Measurements from ENCODE around the gene LIME1. TPM values are rescaled to one million over a fixed set of nuclear protein-coding genes. Genes with fewer than 3 reads are reported as not detected.

Gene LIME1
- total RNA-seq, 4 donors from 2014 or later = 11.4 to 51.9 (median 17.6) TPM

DNA sequence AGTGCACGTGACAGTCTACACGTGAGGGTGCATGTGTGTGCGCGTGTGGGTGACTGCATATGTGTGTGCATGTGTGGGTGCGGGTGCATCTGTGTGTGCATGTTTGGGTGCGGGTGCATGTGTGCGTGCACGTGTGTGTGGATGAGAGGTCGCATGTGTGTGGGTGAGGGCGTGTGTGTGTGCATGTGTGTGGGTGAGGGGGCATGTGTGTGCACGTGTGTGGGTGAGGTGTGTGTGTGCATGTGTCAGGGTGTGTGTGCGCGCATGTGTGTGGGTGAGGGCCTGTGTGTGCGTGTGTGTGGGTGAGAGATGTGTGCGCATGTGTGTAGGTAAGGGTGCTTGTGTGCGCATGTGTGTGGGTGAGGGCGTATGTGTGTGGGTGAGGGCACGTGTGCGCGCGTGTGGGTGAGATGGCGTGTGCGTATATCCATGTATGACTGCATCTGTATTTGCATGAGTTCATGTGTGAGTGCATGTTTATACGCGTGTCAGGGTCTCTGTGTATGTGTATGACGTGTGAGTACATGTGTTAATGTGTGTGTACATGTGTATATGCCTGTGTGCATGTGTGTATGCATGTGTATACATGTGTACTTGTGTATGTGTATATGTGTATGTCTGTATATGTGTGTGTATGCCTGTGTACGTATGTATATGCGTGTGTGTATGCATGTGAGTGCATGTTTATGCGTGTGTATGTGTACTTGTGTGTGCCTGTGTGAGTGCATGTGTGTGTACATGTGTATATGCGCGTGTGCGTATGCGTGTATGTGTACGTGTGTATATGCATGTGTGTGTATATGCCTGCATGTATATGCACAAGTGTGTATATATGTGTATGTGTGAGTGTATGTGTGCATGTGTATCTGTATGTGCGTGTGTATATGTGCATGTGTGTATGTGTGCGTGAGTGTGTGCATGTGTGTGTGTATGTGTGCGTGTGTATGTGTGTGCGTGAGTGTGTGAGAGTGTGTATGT is 4.1 kb upstream of the LIME1 start:
- WGBS, 2 donors = 86 to 87% methylated on average over 37 to 38 of the region's 38 CpGs
- TF ChIP-seq POLR2A (IDR thresholded peaks at IDR 0.05) (no peak), EP300 (IDR thresholded peaks at IDR 0.05) (no peak)
- TF ChIP-seq, protein P1, sequence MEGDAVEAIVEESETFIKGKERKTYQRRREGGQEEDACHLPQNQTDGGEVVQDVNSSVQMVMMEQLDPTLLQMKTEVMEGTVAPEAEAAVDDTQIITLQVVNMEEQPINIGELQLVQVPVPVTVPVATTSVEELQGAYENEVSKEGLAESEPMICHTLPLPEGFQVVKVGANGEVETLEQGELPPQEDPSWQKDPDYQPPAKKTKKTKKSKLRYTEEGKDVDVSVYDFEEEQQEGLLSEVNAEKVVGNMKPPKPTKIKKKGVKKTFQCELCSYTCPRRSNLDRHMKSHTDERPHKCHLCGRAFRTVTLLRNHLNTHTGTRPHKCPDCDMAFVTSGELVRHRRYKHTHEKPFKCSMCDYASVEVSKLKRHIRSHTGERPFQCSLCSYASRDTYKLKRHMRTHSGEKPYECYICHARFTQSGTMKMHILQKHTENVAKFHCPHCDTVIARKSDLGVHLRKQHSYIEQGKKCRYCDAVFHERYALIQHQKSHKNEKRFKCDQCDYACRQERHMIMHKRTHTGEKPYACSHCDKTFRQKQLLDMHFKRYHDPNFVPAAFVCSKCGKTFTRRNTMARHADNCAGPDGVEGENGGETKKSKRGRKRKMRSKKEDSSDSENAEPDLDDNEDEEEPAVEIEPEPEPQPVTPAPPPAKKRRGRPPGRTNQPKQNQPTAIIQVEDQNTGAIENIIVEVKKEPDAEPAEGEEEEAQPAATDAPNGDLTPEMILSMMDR (IDR thresholded peaks at IDR 0.05) = no peak
- Histone ChIP-seq H3K9me3 (no peaks in the 10 kb centered on the region), H3K36me3 (peaks cover 0 to 58% (median 0%) of the 10 kb centered on the region in 3 donors), H3K27me3 (no peaks in the 10 kb centered on the region), H3K4me3 (no peak overlapping the region), H3K27ac (no peak overlapping the region), H3K4me1 (peaks cover 0 to 14% (median 5%) of the 10 kb centered on the region in 4 donors)
- DNase-seq (ENCODE audit: low spot score in 2 of 2) = no peak

DNA sequence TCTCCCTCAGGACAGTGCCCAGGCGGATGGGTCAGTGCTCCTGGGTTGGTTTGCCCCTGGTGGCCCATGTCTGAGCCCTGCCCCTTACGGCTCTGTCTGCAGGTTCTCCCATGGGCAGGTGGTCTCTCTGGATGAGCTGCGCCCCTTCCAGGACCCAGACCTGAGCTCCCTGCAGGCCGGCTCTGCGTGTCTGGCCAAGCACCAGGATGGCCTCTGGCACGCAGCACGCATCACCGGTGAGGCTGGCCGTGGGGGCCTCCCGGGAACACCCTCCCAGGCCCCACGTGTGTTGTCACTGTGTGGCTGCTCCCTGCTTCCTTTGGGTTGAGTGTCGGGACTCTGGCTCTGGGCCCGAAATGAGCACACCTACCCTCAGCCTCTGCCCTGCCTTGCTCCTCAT is 3.3 kb upstream of the LIME1 start:
- peaks cover 0 to 21% (median 10%) of the 10 kb centered on the region in 4 donors for H3K4me1 ChIP-seq
- no peak for TF ChIP-seq EP300 (IDR thresholded peaks at IDR 0.05)
- TF ChIP-seq, protein P1 (IDR thresholded peaks at IDR 0.05) = no peak
- TF ChIP-seq POLR2A (IDR thresholded peaks at IDR 0.05) = no peak
- DNase-seq (ENCODE audit: low spot score in 2 of 2) = no peak
- no peak overlapping the region for H3K27ac ChIP-seq
- no peaks in the 10 kb centered on the region for H3K9me3 ChIP-seq
- no peaks in the 10 kb centered on the region for H3K27me3 ChIP-seq
- 96% methylated on average over 4 to 13 of the region's 13 CpGs for WGBS, 2 donors
- no peak overlapping the region for H3K4me3 ChIP-seq
- H3K36me3 ChIP-seq = peaks cover 0 to 58% (median 0%) of the 10 kb centered on the region in 3 donors

DNA sequence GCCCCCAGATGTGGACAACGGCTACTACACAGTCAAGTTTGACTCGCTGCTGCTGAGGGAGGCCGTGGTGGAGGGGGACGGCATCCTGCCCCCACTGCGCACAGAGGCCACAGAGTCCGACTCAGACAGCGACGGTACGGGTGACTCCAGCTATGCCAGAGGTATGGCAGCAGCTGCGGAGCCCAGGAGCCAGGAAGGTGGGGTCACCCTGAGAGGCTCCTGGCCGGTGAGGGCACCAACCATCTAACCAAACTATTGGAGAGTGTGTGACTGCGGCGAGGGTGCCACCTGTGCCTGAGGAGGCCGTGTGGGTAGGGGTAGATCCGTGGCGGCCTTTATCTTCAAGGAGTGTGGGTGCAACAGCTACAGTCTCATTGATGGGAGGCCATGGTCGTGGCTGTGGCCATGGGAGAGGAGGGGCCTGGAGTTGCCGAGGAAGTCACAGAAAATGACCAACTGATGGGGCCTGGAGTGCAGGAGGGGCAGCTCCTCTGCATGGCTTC is 2.8 kb upstream of the LIME1 start:
- 92 to 97% methylated on average over 17 of the region's 18 CpGs for WGBS, 2 donors
- H3K9me3 ChIP-seq = no peaks in the 10 kb centered on the region
- no peak overlapping the region for H3K27ac ChIP-seq
- H3K4me3 ChIP-seq = no peak overlapping the region
- peaks cover 0 to 53% (median 0%) of the 10 kb centered on the region in 3 donors for H3K36me3 ChIP-seq
- no peaks in the 10 kb centered on the region for H3K27me3 ChIP-seq
- peaks cover 0 to 26% (median 16%) of the 10 kb centered on the region in 4 donors for H3K4me1 ChIP-seq
- TF ChIP-seq, protein P1 (IDR thresholded peaks at IDR 0.05) = no peak
- TF ChIP-seq POLR2A (IDR thresholded peaks at IDR 0.05) (no peak), EP300 (IDR thresholded peaks at IDR 0.05) (no peak)
- DNase-seq (ENCODE audit: low spot score in 2 of 2) = no peak

DNA sequence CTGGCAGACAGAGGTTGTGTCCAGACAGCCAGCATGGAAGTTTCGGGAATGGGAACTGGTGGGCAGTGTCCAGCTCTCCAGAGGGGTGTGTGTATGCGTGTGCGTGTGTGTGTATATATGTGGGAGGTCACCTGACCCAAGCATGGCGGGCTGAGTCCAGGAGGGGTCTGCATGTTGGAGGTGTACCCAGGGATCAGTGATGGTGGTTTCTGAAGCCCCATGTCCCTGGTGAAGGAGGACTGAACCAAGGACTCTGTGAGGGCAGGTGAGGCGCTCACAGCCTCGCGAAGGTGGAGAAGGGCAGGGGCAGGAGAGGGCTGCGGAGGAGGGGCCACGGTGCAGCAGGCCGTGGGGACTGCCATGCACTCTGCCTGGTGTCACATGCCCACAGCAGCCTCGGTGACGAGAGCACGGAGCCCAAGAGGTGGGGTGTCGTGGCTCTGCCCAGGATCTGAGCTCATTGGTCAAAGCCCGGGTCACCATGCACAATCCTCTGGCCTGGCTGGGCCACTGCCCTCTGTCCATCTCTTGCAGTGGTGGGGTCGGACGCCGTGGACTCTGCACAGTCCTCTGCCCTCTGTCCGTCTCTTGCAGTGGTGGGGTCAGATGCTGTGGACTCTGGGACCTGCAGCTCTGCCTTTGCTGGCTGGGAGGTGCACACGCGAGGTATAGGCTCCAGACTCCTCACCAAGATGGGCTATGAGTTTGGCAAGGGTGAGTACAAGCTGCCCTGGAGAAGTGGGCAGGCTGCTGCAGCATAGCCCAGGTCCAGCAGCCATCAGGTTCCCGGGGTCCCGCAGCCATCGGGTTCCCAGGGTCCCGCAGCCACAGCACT is 2.1 kb upstream of the LIME1 start:
- no peak overlapping the region for H3K4me3 ChIP-seq
- TF ChIP-seq EP300 (IDR thresholded peaks at IDR 0.05) (no peak), POLR2A (IDR thresholded peaks at IDR 0.05) (no peak)
- TF ChIP-seq, protein P1 (IDR thresholded peaks at IDR 0.05) = no peak
- H3K27me3 ChIP-seq = no peaks in the 10 kb centered on the region
- H3K4me1 ChIP-seq = peaks cover 0 to 32% (median 21%) of the 10 kb centered on the region in 4 donors
- H3K27ac ChIP-seq = no peak overlapping the region
- H3K36me3 ChIP-seq = peaks cover 0 to 53% (median 0%) of the 10 kb centered on the region in 3 donors
- H3K9me3 ChIP-seq = no peaks in the 10 kb centered on the region
- 91 to 96% methylated on average over 20 of the region's 25 CpGs for whole genome bisulfite sequencing, 2 donors
- no peak for DNase-seq (ENCODE audit: low spot score in 2 of 2)
